Measurements from ENCODE around the gene CDK16.

- no peak for TF ChIP-seq CTCF (IDR thresholded peaks at IDR 0.05)
- no peak for TF ChIP-seq ZFX (IDR thresholded peaks at IDR 0.05; ENCODE audit: borderline replicate concordance)
These were observed 28.6 kb upstream of the CDK16 start for GRCh38 chrX:47189906-47190305.
